Measurements from ENCODE around the gene VAV2.

The VAV2 gene

GRCh38 chr9:133763272-133764183 lies 228.6 kb downstream of the VAV2 start:
- no peak for TF ChIP-seq CTCF (IDR thresholded peaks at IDR 0.05; ENCODE audit: low read depth, low read length)
- no peak overlapping the region for H3K4me3 ChIP-seq (ENCODE audit: low read depth, low read length)

- H3K4me3 ChIP-seq (ENCODE audit: low read depth, low read length), result no peak overlapping the region
- no peak for TF ChIP-seq CTCF (IDR thresholded peaks at IDR 0.05; ENCODE audit: low read depth, low read length)
Measured at GRCh38 chr9:133762488-133763271, 229.4 kb downstream of the VAV2 start.

GRCh38 chr9:133761641-133762248 lies 230.4 kb downstream of the VAV2 start:
- no peak for TF ChIP-seq CTCF (IDR thresholded peaks at IDR 0.05; ENCODE audit: low read depth, low read length)
- H3K4me3 ChIP-seq (ENCODE audit: low read depth, low read length), result no peak overlapping the region

GRCh38 chr9:133760713-133761290 lies 231.3 kb downstream of the VAV2 start:
- H3K4me3 ChIP-seq (ENCODE audit: low read depth, low read length), result no peak overlapping the region
- no peak for TF ChIP-seq CTCF (IDR thresholded peaks at IDR 0.05; ENCODE audit: low read depth, low read length)

- no peak for TF ChIP-seq CTCF (IDR thresholded peaks at IDR 0.05; ENCODE audit: low read depth, low read length)
- H3K4me3 ChIP-seq (ENCODE audit: low read depth, low read length), result no peak overlapping the region
Measured at GRCh38 chr9:133759946-133760345, 232.2 kb downstream of the VAV2 start.

- no peak overlapping the region for H3K4me3 ChIP-seq (ENCODE audit: low read depth, low read length)
- no peak for TF ChIP-seq CTCF (IDR thresholded peaks at IDR 0.05; ENCODE audit: low read depth, low read length)
Measured at GRCh38 chr9:133759146-133759900, 232.8 kb downstream of the VAV2 start.
